PC-3 (cell line): ENCODE measurements around the gene TMEM86B.

Source experiments
- EZH2 ChIP-seq: fragments of 300-600 bp; sonication (generic); IDR thresholded peaks from one replicate; pipeline ENCODE4 v1.6.1; 2017; ENCODE audit warnings: antibody characterized with exemption, mild to moderate bottlenecking, low read length; ENCODE audit not compliant: unreplicated experiment
- EZH2phosphoT487 ChIP-seq: fragments of 300-600 bp; sonication (generic); IDR thresholded peaks from 2 replicates; pipeline ENCODE4 v1.6.1; 2018; ENCODE audit warnings: mild to moderate bottlenecking, antibody characterized with exemption, low read length, borderline replicate concordance
- TF ChIP-seq, protein P1 (sequence below): fragments of 300-600 bp; sonication (generic); conservative IDR thresholded peaks from 2 replicates; pipeline ENCODE4 v1.5.1; 2017; ENCODE audit warnings: antibody characterized with exemption, low read depth, mild to moderate bottlenecking, low read length

DNA sequence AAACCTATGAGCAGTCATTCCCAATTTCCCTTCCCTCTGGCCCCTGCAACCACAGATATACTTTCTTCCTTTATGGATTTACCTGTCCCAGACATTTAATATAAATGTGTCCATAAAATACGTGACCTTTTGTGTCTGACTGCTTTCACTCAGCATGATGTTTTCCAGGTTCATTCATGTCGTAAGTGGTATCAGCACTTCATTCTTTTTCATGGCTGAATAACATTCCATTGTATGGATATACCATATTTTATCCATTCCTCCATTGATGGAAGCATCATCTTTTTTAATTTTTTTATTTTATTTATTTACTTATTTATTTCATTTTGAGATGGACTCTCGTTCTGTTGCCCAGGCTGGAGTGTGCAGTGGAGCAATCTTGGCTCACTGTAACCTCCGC is 38.3 kb upstream of the TMEM86B start:
- TF ChIP-seq EZH2 (no peak), EZH2phosphoT487 (no peak)
- TF ChIP-seq, protein P1, sequence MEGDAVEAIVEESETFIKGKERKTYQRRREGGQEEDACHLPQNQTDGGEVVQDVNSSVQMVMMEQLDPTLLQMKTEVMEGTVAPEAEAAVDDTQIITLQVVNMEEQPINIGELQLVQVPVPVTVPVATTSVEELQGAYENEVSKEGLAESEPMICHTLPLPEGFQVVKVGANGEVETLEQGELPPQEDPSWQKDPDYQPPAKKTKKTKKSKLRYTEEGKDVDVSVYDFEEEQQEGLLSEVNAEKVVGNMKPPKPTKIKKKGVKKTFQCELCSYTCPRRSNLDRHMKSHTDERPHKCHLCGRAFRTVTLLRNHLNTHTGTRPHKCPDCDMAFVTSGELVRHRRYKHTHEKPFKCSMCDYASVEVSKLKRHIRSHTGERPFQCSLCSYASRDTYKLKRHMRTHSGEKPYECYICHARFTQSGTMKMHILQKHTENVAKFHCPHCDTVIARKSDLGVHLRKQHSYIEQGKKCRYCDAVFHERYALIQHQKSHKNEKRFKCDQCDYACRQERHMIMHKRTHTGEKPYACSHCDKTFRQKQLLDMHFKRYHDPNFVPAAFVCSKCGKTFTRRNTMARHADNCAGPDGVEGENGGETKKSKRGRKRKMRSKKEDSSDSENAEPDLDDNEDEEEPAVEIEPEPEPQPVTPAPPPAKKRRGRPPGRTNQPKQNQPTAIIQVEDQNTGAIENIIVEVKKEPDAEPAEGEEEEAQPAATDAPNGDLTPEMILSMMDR: no peak
